ENCODE measurements around the gene BTG2. TPM values are rescaled to one million over a fixed set of nuclear protein-coding genes. Genes with fewer than 3 reads are reported as not detected.
A peak's percentile ranks its signal among the peaks of the same experiment; 100 is the strongest.
"Not testable (repeated sequence)": the region's sequence is repeated elsewhere in the genome, so short reads cannot be mapped to it uniquely, and the experiment has no call there.

BTG2 gene
- total RNA-seq, 1 donor from 2014 or later = 22.7 TPM

DNA sequence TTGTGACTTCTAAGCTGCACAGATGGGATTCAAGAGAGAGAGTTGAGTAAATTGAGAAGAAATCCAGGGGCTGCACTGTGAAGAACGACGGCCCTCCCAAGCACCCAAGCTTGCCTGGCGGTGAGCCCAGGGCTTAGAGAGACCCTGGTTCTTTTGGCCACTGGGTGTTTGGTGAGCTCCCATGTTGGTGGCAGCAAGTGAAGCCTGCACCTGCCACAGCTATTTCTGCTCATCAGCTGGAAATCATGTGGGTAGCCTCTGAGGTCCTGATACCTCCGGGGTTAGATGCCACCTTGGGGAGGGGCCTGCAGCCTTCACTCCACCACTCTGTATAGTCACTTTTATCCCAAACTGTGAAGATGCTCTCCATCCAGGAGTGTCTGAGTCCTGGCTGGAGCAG, 6.2 kb upstream of the BTG2 start:
- TF ChIP-seq, protein P1, sequence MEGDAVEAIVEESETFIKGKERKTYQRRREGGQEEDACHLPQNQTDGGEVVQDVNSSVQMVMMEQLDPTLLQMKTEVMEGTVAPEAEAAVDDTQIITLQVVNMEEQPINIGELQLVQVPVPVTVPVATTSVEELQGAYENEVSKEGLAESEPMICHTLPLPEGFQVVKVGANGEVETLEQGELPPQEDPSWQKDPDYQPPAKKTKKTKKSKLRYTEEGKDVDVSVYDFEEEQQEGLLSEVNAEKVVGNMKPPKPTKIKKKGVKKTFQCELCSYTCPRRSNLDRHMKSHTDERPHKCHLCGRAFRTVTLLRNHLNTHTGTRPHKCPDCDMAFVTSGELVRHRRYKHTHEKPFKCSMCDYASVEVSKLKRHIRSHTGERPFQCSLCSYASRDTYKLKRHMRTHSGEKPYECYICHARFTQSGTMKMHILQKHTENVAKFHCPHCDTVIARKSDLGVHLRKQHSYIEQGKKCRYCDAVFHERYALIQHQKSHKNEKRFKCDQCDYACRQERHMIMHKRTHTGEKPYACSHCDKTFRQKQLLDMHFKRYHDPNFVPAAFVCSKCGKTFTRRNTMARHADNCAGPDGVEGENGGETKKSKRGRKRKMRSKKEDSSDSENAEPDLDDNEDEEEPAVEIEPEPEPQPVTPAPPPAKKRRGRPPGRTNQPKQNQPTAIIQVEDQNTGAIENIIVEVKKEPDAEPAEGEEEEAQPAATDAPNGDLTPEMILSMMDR (conservative IDR thresholded peaks at IDR 0.05; ENCODE audit: low read depth, low read length) = no peak
- H3K4me3 ChIP-seq (ENCODE audit: low read depth, low read length) = no peak overlapping the region
- DNase-seq (ENCODE audit: low read depth) = no peak

DNA sequence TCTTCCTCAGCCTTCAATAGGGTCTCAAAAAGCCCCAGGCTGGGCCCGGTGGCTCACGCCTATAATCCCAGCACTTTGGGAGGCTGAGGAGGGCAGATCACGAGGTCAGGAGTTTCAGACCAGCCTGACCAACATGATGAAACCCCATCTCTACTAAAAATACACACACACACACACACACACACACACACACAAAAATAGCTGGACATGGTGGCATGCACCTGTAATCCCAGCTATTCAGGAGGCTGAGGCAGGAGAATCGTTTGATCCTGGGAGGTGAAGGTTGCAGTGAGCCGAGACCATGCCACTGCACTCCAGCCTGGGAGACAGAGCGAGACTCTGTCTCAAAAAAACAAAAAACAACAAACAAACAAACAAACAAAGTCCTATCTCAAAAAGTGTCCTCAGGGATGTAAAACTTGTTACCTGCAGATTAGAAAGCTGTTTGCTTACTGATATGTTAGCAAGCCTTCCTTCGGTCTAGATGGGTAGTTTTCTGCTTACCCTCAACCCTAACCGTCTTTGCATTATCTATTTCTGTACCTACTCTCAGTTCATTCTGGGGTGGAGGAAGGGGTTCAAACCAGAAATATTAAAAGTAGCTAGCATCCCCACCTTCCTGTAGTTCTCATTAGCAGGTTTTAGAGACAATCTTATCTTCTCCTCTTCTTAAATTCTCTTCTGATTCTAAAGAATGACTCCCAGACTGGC, 5.4 kb upstream of the BTG2 start:
- H3K4me3 ChIP-seq (ENCODE audit: low read depth, low read length); DNase-seq (ENCODE audit: low read depth): not testable (repeated sequence)

DNA sequence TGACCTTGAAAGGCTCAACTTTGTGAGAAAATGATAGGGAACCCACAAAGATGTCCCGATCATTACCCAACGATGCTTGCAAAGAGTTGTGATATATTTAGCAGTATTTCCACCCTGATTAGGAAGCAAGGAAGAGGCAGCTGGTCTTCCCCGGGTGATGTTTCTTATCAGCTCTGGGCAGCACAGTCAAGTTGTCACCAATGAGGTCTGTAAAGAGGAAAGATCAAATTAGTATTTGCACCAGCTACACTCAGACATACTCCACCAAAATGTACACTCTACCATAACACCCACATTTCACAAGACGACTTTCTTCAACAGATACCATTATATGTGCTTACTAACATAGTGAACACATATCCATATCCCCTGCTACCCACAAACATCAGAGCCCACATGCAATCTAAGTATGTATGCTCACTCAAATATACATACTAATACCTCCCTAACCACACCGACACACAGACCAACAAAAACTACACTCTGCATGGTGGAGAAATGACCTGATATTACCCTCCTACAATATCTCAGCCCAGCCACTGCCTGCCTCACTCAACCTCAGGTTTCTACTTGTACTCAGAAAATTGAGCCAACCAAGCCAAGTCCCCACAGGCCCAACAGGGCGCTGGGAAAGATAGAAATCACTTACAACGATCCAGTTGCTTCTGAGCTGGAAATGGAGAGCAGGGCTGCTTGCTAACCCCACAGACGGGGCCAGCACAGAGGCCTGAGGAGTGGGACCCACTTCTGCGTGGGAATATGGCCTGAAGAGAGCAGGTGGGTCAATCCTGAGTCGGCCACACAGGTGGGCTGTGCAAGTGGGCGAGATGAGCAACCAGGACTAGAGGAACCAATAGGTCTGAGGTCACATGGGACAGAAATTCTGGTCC, 4.6 kb upstream of the BTG2 start:
- TF ChIP-seq, protein P1 (conservative IDR thresholded peaks at IDR 0.05; ENCODE audit: low read depth, low read length) = no peak
- no peak for DNase-seq (ENCODE audit: low read depth)
- H3K4me3 ChIP-seq (ENCODE audit: low read depth, low read length) = no peak overlapping the region

DNA sequence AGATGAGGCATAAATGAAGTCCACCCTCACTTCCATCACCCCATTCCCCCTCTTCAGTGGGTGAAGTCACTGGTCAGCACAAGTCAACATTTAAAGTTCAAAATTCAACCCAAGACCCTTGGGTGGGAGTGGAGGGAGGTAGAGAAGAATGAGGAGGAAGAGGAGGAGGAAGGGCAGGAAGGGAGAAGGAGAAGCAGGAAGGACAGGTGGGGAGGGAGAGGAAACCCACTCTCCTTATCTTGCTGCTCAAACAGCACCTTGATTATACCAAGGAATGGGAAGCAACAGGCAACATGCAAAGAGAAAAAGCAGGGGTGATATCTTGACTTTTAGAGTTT, 4.0 kb upstream of the BTG2 start:
- DNase-seq (ENCODE audit: low read depth) = no peak
- H3K4me3 ChIP-seq (ENCODE audit: low read depth, low read length) = no peak overlapping the region
- TF ChIP-seq, protein P1 (conservative IDR thresholded peaks at IDR 0.05; ENCODE audit: low read depth, low read length) = no peak

DNA sequence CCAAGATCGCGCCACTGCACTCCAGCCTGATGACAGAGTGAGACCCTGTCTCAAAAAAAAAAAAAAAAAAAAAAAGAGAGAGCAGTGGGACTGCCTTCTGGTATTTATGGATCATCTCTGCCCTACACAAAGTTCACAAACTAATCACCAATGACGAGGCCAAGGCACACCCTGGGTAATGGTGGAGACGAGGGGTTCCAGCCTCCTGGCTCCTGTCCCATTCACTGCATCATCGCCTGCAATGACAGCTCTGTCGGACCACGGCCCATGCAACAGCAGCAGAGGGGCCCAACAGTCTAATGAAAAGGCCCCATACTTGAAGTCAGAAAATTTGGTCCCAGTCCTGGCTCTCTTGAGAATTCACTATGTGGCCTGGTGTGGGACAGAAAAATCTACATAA, 2.9 kb upstream of the BTG2 start:
- DNase-seq (ENCODE audit: low read depth) = no peak
- H3K4me3 ChIP-seq (ENCODE audit: low read depth, low read length) = no peak overlapping the region
- TF ChIP-seq, protein P1 (conservative IDR thresholded peaks at IDR 0.05; ENCODE audit: low read depth, low read length) = no peak

DNA sequence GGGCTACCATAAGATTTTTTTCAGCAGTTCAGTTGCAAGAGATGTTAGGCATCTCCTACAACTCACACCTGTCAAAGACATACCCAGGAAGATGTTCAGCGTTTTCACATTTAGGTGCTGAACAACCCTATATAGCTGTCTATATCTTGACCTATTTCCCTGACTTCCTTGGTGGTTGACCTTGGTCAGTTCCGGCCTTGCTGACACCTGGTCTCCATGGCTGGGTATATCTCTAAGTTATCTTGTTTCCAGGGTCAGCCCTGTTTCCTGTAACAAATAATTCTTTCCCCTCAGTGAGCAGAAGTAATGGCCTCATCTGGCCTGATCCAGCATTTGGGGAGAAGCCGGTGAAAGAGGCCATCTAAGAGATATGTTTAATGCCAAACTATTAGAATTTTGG, 2.4 kb upstream of the BTG2 start:
- no peak overlapping the region for H3K4me3 ChIP-seq (ENCODE audit: low read depth, low read length)
- DNase-seq (ENCODE audit: low read depth) = no peak
- TF ChIP-seq, protein P1 (conservative IDR thresholded peaks at IDR 0.05; ENCODE audit: low read depth, low read length) = no peak

DNA sequence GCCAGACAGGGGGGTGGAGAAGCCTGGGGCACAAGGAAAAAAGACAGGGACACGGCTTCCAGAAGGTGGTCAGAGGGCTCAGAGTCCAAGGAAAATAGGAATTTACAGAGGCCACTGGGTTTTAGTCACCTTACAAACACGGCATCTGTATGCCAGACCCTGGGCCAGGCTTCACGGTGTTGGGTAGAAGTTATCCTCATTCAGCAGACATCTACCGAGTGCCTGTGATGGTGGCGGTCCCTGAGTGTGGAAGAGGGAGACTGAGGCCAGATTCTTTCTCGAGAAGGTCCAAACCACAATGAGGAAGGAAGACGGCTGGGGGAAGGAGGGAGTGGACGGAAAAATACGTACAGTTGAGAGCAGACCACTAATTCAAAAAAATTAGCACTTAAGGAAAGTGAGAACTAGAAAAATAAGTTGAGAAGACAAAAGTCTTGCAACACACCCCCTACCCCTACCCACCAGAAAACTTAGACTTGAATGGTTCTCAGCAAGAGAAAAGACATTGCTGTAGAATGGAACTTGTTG, 864 bp upstream of the BTG2 start:
- TF ChIP-seq, protein P1 (conservative IDR thresholded peaks at IDR 0.05; ENCODE audit: low read depth, low read length) = no peak
- DNase-seq (ENCODE audit: low read depth) = no peak
- peak overlapping the region; percentile 52 for H3K4me3 ChIP-seq (ENCODE audit: low read depth, low read length)

All from epithelial cell of proximal tubule (primary cell).